Lung (tissue), 12 donors: ENCODE measurements around the gene RPH3AL. TPM values are rescaled to one million over a fixed set of nuclear protein-coding genes. Genes with fewer than 3 reads are reported as not detected.

ENCODE experiments used
- ATAC-seq: fragments of 200-7000 bp; cut with Tn5 transposase; one replicate; pipeline ENCODE4 v1.9.1; 2020; ENCODE audit warnings: moderate number of reproducible peaks; ENCODE audit not compliant: insufficient read depth, low FRiP score
- DNase-seq, 3 donors: peaks; one replicate each; pipeline ENCODE4 v3.0.0-alpha.2; 2013 to 2017
- H3K27ac ChIP-seq, 2 donors: one replicate each; pipeline ENCODE4 v1.5.1; 2013; ENCODE audit warnings: mild to moderate bottlenecking in 2 of 2, moderate library complexity in 2 of 2, control low read depth in 1 of 2, inconsistent platforms in 1 of 2, low read depth in 1 of 2, low read length in 1 of 2
- H3K27me3 ChIP-seq, 3 donors: one replicate each; pipeline ENCODE4 v1.5.1; 2013; ENCODE audit warnings: low read length in 2 of 3; ENCODE audit not compliant: control insufficient read depth in 3 of 3, insufficient read depth in 3 of 3
- H3K36me3 ChIP-seq, 4 donors: one replicate each; pipeline ENCODE4 v1.5.1; 2013; ENCODE audit warnings: low read length in 4 of 4, mild to moderate bottlenecking in 1 of 4, moderate library complexity in 1 of 4; ENCODE audit not compliant: control insufficient read depth in 4 of 4, insufficient read depth in 4 of 4
- H3K4me1 ChIP-seq, 5 donors: one replicate each; pipeline ENCODE4 v1.5.1; 2013; ENCODE audit warnings: low read length in 5 of 5, mild to moderate bottlenecking in 2 of 5, moderate library complexity in 1 of 5; ENCODE audit not compliant: control insufficient read depth in 5 of 5, insufficient read depth in 5 of 5
- H3K4me3 ChIP-seq: one replicate; pipeline ENCODE4 v1.5.1; 2013; ENCODE audit warnings: mild to moderate bottlenecking, control low read depth, moderate library complexity
- H3K9ac ChIP-seq, 2 donors: one replicate each; pipeline ENCODE4 v1.5.1; 2013; ENCODE audit warnings: low read length in 2 of 2, control low read depth in 1 of 2; ENCODE audit not compliant: insufficient read depth in 1 of 2
- H3K9me3 ChIP-seq, 4 donors: one replicate each; pipeline ENCODE4 v1.5.1; 2013; ENCODE audit warnings: low read length in 3 of 4, mild to moderate bottlenecking in 1 of 4, moderate library complexity in 1 of 4; ENCODE audit not compliant: control insufficient read depth in 4 of 4, insufficient read depth in 3 of 4
- WGBS, 2 donors: extraction: QIAGEN DNeasy Blood & Tissue Kit; methylation state at CpG; one replicate each; pipeline ENCODE4 v1.1.7; 2013; 5-methylcytosine and 5-hydroxymethylcytosine counted together
- polyA plus RNA-seq, 2 donors: library from polyadenylated mRNA; stranded (reverse); fragments of 200-250 nt; gene quantifications; one replicate each; pipeline ENCODE4 v1.2.1, GENCODE V29; 2013
- total RNA-seq, 2 donors: library from RNA; depleted of rRNA in 1 of 2; stranded (reverse); fragments of >200 nt in 1 of 2; gene quantifications; one replicate each; pipeline ENCODE4 v1.2.1, GENCODE V29; 2014 to 2021
- TF ChIP-seq, protein P1 (sequence below): IDR thresholded peaks from 2 replicates; pipeline ENCODE4 v1.5.1; 2012; ENCODE audit warnings: mild to moderate bottlenecking; ENCODE audit errors: control extremely low read depth, extremely low read depth
- donor health status: control.
- donor health status: control.
- donor health status: Bipolar disorder and iron deficiency.
- donor health status: healthy.
- donor health status: DM: yes; HTN: yes; CAD: no.

Gene RPH3AL
- total and polyA plus RNA-seq, 4 donors, result 19.5 to 76.6 (median 21.6) TPM

DNA sequence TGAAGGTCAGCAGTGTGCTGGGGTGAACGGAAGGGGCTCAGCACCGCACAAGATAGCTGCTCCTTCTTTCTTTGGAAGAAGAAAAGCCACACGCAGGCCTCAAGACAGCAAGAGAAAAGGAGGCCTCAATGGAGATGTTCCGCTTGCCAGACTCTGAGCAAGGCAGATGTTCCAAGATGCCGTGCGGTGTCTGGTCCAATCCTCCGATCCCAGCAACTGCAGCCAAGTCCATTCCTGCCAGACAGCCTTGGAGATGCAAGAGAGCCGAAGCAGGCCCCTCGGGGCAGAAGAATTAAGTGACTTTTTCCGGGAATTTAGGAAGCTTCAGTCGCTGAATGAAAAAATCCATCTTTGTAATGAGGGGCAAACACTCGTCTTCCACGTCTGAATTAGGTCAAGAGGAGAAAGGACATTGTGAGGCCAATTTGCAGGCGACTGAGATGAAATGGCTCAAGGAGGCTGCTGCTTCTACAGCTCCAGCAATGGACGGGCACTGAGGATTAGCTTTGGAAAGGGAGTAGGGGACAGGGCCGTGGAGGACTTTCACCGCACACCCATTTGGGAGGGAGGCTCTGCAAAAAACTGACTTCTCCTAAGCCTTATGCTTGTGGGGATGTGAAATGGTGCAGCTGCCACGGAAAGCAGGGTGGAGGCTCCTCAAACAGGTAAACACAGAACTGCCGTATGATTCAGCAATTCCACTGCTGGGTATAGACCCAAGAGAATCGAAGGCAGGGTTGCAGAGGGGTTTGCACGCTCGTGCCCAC is 44.7 kb downstream of the RPH3AL start:
- Histone ChIP-seq H3K27me3 (no peaks in the 10 kb centered on the region), H3K4me1 (peaks cover 0 to 8% (median 0%) of the 10 kb centered on the region in 5 donors), H3K9me3 (no peaks in the 10 kb centered on the region), H3K4me3 (no peak overlapping the region), H3K36me3 (peaks cover 0 to 10% (median 0%) of the 10 kb centered on the region in 4 donors), H3K27ac (no peak overlapping the region), H3K9ac (no peak overlapping the region)
- peak; percentile 63 to 86 (median 67) for DNase-seq
- 76% methylated on average over 22 of the region's 22 CpGs for WGBS, 2 donors
- TF ChIP-seq, protein P1, sequence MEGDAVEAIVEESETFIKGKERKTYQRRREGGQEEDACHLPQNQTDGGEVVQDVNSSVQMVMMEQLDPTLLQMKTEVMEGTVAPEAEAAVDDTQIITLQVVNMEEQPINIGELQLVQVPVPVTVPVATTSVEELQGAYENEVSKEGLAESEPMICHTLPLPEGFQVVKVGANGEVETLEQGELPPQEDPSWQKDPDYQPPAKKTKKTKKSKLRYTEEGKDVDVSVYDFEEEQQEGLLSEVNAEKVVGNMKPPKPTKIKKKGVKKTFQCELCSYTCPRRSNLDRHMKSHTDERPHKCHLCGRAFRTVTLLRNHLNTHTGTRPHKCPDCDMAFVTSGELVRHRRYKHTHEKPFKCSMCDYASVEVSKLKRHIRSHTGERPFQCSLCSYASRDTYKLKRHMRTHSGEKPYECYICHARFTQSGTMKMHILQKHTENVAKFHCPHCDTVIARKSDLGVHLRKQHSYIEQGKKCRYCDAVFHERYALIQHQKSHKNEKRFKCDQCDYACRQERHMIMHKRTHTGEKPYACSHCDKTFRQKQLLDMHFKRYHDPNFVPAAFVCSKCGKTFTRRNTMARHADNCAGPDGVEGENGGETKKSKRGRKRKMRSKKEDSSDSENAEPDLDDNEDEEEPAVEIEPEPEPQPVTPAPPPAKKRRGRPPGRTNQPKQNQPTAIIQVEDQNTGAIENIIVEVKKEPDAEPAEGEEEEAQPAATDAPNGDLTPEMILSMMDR, result no peak
- no peak for ATAC-seq

- Histone ChIP-seq H3K27ac (no peak overlapping the region), H3K36me3 (peaks cover 0 to 8% (median 0%) of the 10 kb centered on the region in 4 donors), H3K9ac (no peak overlapping the region), H3K4me3 (no peak overlapping the region), H3K4me1 (peaks cover 0 to 8% (median 2%) of the 10 kb centered on the region in 5 donors), H3K27me3 (no peaks in the 10 kb centered on the region), H3K9me3 (no peaks in the 10 kb centered on the region)
- ATAC-seq (no peak), DNase-seq (no peak)
- 92 to 94% methylated on average over 15 to 16 of the region's 16 CpGs for WGBS, 2 donors
- TF ChIP-seq, protein P1, result no peak
Observed at GRCh38 chr17:307295-307691, 45.3 kb downstream of the RPH3AL start.

DNA sequence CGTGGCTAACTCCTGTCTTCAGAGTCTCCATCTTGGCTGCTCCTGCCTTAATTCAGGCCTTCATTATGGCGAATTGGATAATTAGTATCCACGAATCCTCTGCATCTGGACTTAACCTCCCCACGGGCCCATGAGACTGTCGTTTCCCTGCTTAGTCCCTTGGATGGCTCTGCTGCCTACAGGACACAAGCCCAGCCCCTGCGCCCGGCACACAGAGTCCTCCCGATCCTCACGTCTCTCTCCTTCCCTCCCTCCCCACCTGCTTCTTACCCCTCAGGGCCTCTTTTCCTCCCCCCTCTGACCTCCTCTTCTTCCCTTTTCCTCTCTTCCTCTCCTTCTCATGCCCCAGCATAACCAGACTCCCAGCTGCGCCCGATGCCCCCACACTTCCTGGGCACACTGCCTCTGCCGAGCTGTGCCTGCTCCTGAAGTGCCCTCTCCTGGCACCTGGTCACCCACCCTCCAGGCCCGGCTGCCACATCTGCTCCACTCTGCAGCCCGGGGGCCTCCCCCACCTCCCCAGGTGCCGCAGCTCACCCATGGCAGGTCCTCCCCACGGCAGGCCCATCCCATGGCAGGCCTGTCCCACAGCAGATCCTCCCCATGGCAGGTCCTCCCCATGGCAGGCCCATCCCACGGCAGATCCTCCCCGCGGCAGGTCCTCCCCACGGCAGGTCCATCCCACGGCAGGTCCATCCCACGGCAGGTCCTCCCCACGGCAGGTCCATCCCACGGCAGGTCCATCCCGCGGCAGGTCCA is 45.9 kb downstream of the RPH3AL start:
- H3K27ac ChIP-seq, result no peak overlapping the region
- TF ChIP-seq, protein P1, result no peak
- DNase-seq, result no peak

More for the DNA sequence above, 45.9 kb downstream of the RPH3AL start:
- peaks cover 0 to 8% (median 4%) of the 10 kb centered on the region in 5 donors for H3K4me1 ChIP-seq
- no peaks in the 10 kb centered on the region for H3K9me3 ChIP-seq
- no peak for ATAC-seq
- H3K27me3 ChIP-seq, result no peaks in the 10 kb centered on the region
- H3K4me3 ChIP-seq, result no peak overlapping the region
- peaks cover 0 to 7% (median 0%) of the 10 kb centered on the region in 4 donors for H3K36me3 ChIP-seq
- no peak overlapping the region for H3K9ac ChIP-seq
- WGBS, 2 donors, result 79 to 90% methylated on average over 18 to 26 of the region's 26 CpGs
